A673 (cell line): Measurements from ENCODE around the gene ZIC4.

Experiments used
- CTCF ChIP-seq: fragments of 300-800, 200-600 bp; sonication (generic); conservative IDR thresholded peaks from 2 replicates; pipeline ENCODE4 v1.5.1; 2017; ENCODE audit warnings: low read depth, mild to moderate bottlenecking, antibody characterized with exemption, low read length, moderate library complexity, mixed read lengths
- EZH2 ChIP-seq: fragments of 200-600 bp; sonication (generic); IDR thresholded peaks from 2 replicates; pipeline ENCODE4 v1.6.1; 2017; ENCODE audit warnings: borderline replicate concordance, low read depth, mild to moderate bottlenecking, mixed read lengths, antibody characterized with exemption, low read length; ENCODE audit not compliant: poor library complexity, severe bottlenecking

DNA sequence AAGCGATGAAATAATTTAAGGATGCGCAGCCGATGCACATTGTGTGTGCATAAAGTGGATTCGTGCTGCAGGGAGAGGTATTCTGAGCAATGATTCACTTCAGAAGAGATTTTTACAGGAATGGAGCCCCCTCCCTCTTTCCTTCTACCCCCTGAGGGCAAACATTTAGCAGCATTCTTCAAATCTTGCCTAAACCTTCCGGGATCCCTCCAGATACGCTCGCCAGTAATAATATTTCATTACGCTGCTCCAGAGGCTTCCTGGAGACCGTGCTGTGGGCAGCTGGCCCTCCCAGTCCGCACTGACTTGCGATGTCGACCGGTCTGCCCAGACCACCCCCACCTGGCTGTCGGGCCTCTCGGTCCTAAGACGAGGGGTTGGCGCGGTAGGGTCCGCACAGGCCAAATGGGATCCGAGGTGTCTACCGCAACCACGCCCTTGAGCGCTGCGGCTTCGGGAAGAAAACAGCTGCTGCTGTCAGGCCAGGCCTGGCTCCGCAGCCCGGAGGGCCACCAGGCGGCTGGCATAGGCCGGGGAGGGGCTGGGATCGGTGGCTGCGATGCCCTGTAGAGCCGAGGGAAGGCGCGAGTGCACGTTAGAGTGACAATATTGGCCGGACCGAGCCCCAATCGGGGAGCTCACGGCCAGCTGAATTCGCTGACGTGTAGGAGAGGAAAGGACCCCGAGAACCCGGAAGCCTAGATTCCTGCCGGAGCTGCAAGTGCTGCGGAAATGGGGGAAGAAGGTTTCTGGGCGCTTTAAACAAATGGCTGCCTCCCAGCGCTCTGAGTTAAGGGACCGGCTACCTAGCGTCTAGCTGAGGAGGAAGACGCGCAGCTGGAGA, 14.3 kb downstream of the ZIC4 start:
- TF ChIP-seq CTCF = peak; percentile 47
- TF ChIP-seq EZH2 = no peak
